NCI-H1105 (cell line): ENCODE measurements around the gene DOK4.

Experiments
- DNase-seq: peaks from one replicate; lab custom pipeline; 2025; lab: John Stamatoyannopoulos, UW

The DOK4 gene

DNA sequence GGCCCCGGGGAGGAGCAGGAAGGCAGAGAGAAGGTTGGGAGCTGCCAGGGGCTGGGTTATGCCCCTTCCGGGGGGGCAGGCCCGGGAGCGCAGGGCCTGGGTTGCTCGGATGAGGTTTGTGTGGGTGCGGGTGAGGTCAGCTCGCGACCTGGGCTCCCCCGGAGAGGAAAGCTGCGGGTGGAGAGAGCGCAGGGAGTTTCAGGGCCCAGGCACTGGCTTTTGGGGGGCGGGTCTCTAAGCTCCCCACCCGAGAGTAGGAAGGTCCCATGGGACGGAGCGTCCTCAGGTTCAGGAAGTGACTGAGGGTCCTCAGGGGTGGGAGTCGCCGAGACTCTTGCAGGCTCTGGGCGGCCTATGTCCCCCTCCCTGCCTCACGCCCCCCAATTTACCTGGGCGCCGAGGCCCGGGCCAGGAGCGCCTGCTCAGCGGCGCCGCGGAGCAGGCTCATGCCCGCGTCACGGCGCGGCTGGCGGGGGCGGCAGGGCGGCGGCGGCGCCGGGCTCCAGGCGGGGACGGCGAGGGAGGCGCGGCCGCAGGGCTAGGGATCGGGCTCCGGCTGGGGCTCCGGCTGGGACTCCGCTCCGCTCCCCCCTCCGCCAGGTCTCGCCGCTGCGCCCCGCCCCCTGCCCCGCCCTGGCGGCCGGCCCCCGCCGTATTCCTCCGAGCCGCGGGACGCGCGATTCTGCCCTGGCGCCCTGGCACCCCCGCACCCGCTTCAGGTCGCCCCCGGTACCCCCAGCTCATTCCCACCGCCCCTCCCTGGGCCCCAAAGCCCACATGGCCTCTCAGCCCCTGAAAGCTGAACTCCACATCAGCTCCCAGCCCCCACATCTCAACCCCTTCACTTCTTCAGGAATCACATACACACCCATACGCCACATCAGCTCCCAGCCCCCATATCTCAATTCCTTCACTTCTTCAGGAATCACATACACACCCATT is at the start of gene DOK4:
TSS of gene DOK4 (minus strand) at position 578 of the 942 bp plus-strand sequence. CDS start 6,986 bp downstream, outside the sequence.
- DNase-seq: peak; percentile 24

DNA sequence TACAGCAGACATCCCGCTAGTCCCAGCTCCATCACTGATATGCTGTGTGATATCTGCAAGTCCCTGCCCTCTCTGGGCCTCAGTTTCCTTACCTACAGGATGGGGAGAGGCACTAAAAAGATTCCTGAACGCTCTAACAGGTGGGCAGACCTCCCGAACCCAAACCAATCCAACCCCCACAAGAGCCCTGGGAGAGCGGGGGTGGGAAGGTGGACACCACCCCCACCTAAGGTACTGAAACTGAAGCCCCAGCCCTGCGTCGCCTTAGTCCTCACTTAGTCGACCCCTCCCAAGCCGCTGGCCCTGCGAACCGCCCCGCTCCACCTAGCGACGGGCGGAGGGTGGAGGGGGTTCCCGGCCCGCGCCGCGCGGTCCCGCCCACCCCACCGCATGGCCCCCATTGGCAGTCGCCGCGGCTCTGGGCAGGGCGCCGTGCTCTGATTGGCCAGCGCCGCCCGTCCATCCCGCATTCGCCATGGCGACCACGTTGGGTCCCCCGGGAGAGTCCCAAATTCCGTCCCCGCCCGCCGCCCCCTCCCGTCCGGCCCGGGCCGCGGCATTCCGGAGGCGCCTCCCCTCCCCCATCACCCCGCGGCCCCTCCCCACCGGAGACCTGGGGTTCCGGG is 49.5 kb upstream of the DOK4 start:
- peak; percentile 44 for DNase-seq

DNA sequence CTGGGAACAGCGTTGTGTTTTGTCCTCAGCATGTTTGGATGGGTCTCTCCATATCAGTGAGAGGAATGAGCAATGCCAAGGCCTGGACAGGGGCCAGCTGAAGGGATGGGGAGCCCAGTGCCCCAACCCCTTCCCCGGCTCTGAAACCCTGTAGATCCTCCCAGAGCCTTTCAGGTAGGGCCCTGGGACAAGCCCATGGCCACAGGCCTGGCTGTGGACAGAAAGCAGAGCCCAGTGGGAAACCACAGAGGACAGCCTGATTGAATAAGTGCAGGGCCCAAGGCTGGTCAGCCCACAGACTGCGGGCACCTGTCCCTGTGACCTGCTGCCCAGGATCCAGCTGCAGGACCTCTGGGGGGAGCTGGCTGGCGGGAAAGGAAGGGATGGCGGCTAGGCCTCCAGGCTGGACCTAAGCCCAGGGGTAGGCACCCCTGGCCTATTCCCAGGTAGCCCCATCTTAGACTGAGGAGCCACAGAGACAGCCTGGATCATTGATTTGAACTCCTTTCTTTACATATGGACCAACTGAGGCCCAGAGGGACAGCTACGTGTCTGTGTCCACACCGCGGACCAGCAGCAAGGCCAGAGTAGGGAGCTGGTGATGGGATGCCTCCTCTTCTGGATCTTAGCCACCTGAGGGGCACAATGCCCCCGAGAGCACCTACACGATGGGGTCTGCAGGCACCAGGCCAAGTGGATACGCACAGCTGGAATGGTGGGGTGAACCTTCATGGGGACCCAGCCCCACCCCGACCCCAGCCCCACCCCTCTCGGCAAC is 48.8 kb upstream of the DOK4 start:
- no peak for DNase-seq

DNA sequence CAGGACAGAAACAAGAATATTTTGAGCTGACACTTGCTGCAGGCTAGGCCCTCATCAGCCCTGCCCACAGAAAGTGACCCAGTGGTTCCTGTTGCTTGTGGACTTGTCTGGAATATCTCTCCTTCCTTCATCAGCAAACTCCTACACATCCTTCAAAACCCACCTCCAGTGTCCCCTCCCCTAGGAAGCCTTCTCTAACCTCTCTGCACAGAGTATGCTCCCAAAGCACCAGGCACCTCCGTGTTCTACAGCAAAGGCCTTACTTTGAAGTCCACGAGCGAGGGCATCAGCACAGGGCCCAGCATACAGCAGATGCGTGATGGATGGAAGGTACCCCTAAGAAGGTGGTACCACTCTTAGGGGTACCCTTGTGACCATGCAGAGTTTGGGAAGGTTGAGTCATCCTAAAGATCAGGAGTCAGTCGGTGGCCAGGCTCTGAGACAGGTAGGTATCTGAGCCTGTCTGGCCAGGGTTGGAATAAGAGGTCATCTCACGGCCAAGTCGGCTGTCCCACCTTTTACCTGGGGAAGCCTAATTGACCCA is 48.1 kb upstream of the DOK4 start:
- DNase-seq: no peak

DNA sequence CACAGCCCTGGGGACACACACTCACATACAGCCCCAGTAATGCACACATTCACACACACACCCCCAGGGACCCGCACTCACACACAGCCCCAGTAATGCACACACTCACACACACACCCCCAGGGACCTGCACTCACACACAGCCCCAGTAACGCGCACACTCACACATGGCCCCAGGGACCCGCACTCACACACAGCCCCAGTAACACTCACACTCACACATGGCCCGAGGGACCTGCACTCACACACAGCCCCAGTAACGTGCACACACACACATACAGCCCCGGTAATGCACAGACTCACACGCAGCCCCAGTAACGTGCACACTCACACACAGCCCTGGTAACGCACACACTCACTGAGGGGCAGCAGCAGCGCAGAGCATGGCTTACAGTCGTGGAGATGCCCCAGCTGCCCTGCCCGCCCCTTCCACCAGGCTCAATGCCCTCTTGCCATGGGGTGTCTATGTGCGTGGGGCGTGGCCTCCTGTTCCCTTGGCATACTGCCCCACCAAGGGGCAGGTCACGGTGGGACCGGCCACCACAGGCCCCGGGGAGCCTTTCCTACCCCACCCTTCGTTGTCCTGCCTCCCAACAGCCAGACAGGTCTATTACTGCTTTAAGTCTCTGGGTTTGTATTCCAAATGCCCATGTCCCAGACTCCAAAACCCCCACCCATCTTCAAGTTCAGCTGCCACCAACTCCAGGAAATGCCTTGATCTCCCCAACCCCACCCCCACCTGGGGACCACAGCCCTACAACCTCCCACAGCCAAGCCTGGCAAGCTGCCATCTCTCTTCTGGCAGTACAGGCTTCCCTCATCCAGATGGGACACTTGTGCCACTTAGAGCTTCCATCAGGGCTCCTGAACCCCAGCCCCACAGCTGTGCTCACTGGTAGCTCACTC is 47.4 kb upstream of the DOK4 start:
- no peak for DNase-seq

DNA sequence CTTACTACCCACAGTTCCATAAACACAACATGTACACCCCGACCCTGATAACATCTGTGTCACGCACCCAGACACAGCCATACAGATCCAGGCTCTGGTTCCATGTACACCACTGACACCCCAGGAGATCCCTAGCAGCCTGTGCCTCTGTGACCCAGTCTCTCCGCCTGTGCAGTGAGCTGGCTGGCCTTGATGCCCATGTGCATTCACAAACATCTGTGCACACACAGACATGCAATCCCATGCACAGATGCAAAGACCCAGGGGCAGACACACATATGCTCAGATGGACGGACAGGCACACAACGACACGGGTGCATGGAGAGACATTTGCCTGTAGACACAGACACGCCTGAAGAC is 46.0 kb upstream of the DOK4 start:
- DNase-seq: no peak

DNA sequence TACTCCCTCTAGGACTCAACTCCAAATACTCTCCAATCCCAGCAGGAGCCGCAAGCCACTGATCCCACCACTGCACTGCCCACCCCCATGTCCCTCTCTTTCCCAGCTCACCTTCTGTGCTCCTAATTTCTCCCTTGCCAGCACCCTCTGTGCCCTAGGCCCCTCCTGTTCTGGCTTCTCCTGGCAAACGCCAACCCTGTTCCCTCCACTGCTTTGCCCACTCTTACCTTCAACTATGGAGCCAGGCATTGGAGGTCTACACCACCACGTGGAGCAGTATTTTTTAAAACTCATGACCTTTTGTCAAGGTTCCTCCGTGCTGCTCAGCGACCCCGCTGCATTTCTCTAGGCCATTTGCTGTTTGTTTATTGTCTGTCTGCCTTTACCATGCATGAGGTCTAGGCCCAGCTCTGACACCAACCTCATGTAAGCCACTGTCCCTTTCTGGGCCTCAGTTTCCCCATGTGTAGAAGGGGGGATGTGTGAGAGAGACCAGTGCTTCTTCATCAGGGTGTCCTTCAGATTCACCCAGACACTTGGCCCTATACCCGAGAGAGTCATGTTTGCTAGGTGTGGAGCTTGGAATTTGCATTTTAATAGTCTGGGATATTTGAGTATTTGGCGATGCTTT is 45.5 kb upstream of the DOK4 start:
- DNase-seq: no peak

DNA sequence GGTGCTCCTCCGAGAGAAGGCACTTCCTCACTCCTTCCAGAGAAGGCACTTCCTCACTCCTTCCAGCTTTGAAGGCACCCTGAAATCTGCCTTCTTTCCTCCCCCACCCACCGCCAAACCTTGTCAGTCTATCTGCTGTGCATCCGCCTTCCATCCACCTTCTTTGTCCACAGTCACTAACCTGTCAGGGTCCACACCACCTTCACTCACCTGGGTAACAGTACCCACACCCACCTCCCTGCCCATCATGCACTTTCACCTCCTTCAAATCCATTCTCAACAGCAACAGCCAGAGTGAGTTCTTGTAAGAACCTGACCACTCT is 44.9 kb upstream of the DOK4 start:
- no peak for DNase-seq

DNA sequence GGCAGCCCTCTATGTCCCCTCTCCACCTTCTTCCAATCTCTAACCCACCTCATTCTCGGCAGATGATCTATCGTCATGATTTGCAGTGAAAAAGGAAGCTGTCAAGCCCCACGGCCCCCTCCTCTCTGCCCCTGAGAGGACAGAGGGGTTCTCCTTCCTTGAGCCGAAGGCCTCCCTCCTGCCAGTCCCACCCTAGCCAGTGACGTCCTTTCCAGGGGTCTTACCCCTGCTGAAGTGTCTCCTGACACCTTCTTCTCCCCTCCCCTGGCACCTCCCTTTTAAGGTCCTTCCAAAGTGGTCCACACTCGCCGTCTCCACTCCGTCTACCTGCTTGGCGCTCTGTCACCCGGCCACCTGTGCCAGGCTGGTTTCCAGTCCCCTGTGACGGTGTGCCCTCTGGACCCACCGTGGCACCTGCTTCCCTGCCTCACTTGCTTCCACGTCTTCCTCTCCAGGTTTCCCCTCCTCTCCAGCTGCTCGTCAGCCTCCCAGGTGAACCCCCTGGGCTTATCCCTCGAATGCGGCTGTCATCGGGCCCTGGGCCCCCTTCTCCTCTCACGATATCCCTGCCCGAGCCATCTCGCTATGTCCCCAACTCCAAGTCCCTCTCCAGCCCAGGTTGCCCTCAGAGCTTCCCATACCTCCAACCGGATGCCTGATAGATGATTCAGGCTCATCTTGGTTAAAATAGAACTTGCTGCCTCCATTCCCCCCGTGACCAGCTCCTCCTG is 44.4 kb upstream of the DOK4 start:
- DNase-seq: no peak

DNA sequence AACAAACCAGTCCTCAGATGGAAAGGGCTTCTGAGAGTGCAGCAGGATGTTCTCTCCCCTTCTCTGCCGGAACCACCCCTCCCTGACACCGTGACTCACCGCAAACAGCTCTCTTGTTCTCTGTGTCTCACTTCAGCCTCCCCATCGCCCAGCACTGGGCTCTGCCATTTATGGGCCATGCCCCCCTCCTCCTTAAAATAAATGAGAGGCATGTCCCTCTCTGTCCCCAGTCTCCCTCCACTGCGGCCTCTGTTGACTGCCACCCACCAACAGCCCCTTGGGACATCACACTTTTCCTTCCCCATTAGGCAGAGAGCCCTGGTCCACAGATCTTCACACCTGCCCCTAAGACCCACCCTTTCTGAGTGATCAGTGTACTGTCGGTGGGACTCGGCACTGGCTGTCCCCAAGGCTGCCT is 43.8 kb upstream of the DOK4 start:
- DNase-seq: no peak

DNA sequence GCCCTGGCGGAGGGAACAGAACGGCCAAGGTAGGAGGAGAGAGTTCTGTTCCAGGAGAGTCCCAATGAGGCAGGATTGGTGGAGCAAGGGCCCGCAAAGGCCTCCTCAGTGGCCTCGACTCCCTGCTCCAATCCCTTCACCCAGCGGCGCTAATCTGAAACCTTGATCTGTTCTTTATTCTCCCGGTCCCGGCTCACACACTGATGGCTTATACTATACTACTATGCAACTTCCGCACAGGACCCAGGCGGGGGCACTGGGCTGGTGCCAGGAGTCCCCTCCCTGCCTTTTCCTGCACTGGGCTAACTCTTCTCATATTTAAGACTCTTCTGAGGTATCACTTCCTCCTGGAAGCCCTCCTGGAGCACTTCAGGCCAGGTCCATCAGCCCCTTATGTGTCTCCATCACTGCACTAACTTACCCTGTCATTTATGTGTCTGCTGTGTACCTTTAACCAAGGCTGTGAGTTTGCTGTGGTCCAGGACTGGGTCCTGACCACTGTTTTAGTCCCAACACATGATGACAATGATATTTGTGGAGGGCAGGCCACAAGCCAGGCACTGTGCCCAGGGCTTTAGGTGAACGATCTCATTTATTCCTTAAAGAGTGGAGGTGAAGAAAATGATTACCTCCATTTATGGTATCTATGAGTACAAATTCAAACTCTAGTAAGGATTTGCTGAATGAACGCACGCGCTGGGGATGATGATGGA is 43.3 kb upstream of the DOK4 start:
- DNase-seq: no peak

DNA sequence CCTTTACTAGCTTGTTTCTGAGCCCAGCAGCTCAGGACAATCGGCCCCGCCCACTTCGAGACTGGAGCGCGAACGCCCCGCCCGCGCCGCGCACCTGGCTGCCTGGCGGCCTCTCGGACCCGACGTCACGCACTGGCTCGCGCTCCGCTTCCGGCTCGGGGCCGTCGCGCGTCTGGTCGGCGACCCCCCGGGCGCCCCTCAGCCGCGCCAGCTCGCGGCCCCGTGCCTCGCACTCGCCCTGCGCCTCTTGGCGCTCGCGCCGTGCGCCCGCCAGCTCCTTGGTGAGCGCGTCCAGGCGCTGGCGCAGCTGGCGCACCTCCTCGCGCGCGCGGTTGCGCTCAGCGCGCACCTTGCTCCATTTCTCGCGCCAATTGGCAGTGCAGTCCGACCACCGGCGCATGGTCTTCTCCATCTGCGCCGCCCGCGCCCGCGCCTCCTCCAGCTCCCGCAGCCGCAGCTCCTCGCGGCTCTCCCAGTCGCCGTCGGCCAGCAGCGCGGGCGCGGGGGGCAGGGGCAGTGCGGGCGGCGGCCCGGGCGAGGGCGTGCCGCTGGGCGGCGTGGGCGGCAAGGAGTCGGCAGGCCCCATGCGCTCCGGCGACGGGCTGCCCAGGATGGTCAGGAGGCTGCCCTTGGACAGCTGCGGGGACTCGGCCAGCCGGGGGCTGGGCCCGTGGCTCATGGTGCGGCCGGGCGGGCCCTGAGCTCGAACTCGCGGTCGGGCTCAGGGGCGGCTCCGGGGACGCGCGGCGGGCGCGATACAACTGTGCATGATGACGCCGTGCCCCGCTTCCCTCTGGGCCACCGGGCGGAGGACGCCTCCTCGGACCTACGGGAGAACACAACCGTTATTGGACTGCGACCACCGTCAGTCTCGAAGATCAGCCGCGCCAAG is 42.5 kb upstream of the DOK4 start:
- no peak for DNase-seq

DNA sequence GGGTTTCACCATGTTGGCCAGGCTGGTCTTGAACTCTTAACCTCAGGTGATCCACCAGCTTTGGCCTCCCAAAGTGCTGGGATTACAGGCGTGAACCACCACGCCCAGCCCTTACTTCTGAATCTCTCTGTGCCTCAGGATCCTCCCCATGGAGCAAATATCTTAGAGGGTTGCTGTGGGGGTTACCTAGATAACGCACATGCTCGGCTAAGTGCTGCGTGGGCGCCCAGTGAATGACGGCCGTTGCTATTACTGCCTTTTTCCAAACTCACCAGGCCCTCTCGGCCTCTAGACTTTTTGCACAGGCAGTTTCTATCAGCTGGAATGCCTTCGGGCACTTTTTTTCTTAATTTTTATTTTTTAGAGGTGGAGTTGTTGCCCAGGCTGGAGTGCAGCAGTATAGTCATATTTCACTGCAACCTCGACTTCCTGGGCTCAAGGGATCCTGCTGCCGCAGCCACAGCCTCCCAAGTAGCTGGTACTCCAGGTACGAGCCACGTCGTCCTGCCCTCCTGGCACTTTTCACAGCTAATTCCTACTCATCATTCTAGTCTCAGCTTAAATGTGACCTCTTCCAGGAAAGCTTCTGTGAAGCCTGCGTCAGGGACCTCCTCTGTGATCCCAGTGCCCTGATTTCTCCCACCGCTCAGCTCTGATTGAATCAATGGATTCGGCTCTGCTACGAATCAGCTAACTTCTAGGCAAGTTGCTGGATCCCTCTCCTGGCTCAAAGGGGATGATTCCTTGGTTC is 41.5 kb upstream of the DOK4 start:
- DNase-seq: no peak

DNA sequence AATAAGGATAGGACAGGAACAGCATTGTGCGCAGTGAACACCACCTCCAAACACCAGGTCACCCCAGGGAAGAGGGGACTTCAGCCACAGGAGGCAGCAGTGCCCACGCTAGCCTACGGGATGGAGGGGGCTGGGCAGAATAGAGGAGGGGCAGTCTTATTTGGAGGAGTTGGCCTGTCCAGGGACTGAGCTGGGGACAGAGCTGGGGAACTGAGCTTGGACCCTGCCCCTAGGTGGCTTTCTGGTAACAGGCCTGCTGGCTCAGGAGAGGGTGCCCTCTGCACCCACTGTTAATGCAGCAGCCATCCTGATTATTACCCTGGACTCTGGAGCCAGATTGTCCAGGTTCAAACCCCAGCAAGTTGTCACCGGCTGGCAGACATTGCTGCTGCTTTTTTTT is 40.7 kb upstream of the DOK4 start:
- DNase-seq: no peak

DNA sequence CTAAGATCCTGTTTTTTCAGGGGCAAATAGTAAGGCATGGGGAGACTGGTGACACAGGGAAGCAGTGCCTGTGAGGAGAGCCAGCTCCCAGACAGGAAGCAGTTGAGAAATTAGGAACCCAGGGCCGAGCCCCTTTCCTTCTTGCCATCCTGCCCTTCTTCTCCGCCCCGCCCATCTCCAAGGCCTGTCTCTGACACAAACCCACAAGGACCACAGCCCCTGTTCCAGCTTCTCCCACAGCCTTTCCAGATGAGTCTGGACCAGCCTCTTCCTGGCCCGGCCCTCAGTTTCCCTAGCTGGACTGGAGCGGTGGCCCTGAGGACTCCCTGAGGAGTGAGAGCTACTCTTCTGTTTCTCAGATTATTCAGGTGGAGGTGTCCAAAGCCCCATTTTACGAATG is 40.2 kb upstream of the DOK4 start:
- DNase-seq: no peak

DNA sequence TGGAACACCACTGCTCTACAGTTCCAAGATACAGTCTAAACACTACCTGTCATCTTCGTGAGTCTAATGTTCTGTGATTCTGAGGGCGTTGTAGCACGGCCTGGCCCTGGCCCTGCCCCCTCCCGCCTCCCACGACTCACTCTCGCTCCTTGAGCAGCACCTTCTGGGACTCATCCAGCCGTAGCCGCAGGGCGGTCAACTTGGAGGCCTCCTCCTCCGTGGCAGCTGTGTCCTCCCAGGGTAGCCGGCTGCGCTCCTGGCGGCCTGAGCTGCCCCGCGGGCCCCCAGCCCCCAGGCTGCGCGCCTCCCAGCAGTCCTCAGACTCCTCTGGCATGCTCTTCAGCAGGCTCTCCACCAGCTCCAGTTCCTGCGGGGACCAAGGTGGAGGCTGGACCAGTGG is 39.5 kb upstream of the DOK4 start:
- no peak for DNase-seq

DNA sequence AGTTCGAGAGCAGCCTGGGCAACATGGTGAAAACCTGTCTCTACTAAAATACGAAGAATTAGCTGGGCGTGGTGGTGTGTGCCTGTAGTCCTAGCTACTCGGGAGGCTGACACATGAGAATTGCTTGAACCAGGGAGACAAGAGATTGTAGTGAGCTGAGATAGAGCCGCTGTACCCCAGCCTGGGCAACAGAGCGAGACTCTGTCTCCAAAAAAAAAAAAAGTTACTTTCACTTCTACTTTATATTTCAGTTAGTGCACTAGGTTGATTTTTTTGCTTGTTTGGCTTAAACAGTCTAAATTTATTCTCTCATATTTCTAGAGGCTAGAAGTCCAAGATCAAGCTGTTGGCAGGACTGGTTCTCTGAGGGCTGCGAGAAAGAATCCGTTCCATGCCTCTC is 36.7 kb upstream of the DOK4 start:
- DNase-seq: no peak

DNA sequence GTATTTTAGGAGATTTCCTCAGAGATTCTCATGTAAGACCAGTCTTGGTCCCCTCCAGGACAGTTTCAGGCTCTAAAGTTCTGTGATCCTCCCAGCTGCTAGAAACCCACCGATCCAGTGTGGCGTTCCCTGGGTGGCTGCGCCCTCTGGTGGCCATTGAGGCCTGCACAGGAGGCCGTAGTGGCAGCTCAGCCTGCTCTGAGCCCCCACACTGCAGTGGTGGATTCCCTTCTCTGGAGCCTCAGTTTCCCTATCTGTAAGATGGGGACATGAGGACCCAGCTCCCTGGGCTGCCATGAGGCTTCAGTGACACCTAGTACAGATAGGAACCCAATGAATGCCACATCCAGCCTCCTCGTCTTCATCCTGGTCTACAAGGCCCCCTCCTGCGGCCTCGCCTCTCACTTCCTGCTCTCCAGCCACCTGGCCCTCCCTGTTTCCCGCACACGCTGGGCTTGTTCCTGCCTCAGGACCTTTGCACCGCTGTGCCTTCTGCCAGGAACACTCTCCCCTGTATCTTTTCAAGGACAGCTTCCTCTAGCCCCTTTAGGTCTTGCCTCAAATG is 33.6 kb upstream of the DOK4 start:
- peak; percentile 37 for DNase-seq
